WERI-Rb-1 (cell line): ENCODE data around the gene B4GALT5.

Experiments
- DNase-seq: peaks from one replicate; pipeline ENCODE4 v3.0.0-alpha.2; 2020
- H3K27ac ChIP-seq: fragments of 250-450 bp; sonication (Bioruptor Pico); 2 replicates; pipeline ENCODE4 v1.5.1; 2020; ENCODE audit warnings: mild to moderate bottlenecking, moderate library complexity
- H3K27me3 ChIP-seq: fragments of 250-450 bp; sonication (Bioruptor Pico); 2 replicates; pipeline ENCODE4 v1.5.1; 2021; ENCODE audit warnings: mild to moderate bottlenecking, low read depth, moderate library complexity; ENCODE audit not compliant: insufficient read depth, severe bottlenecking
- H3K36me3 ChIP-seq: fragments of 250-450 bp; sonication (Bioruptor Pico); 2 replicates; pipeline ENCODE4 v1.5.1; 2020; ENCODE audit warnings: mild to moderate bottlenecking, moderate library complexity
- H3K4me3 ChIP-seq: 2 replicates; pipeline ENCODE4 v1.5.1; 2011; ENCODE audit warnings: low read depth, mild to moderate bottlenecking, control low read depth, low read length
- H3K9me3 ChIP-seq: fragments of 250-450 bp; sonication (Bioruptor Pico); 2 replicates; pipeline ENCODE4 v1.5.1; 2021; ENCODE audit warnings: mild to moderate bottlenecking, moderate library complexity; ENCODE audit not compliant: severe bottlenecking
- TF ChIP-seq, protein P1 (sequence below): IDR thresholded peaks from 2 replicates; pipeline ENCODE4 v1.5.1; 2011; ENCODE audit warnings: low read depth, mild to moderate bottlenecking, control low read depth, inconsistent platforms, low read length

B4GALT5 gene

DNA sequence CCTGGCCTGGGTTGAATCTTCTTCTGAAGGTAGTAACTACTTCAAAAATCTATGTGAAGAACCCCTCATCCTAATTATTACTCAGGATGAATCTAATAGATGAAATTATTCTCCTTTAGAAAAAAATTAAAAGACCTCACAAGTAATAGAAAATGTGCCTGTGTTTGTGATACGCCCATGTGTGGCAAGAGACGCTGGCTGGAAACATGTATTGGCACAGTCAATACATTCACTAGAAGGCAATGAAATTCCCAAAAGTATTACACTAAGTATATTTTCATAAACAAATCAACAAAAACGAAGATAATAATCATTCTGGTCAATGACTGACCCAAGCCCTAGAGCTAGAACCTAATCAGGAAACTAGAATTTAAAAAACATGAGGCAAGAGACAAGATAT lies 64.0 kb downstream of the B4GALT5 start:
- no peak overlapping the region for H3K27ac ChIP-seq
- H3K9me3 ChIP-seq, result no peaks in the 10 kb centered on the region
- no peaks in the 10 kb centered on the region for H3K27me3 ChIP-seq
- no peak overlapping the region for H3K4me3 ChIP-seq
- no peak for DNase-seq
- TF ChIP-seq, protein P1, sequence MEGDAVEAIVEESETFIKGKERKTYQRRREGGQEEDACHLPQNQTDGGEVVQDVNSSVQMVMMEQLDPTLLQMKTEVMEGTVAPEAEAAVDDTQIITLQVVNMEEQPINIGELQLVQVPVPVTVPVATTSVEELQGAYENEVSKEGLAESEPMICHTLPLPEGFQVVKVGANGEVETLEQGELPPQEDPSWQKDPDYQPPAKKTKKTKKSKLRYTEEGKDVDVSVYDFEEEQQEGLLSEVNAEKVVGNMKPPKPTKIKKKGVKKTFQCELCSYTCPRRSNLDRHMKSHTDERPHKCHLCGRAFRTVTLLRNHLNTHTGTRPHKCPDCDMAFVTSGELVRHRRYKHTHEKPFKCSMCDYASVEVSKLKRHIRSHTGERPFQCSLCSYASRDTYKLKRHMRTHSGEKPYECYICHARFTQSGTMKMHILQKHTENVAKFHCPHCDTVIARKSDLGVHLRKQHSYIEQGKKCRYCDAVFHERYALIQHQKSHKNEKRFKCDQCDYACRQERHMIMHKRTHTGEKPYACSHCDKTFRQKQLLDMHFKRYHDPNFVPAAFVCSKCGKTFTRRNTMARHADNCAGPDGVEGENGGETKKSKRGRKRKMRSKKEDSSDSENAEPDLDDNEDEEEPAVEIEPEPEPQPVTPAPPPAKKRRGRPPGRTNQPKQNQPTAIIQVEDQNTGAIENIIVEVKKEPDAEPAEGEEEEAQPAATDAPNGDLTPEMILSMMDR, result no peak
- peaks cover 60% of the 10 kb centered on the region for H3K36me3 ChIP-seq

DNA sequence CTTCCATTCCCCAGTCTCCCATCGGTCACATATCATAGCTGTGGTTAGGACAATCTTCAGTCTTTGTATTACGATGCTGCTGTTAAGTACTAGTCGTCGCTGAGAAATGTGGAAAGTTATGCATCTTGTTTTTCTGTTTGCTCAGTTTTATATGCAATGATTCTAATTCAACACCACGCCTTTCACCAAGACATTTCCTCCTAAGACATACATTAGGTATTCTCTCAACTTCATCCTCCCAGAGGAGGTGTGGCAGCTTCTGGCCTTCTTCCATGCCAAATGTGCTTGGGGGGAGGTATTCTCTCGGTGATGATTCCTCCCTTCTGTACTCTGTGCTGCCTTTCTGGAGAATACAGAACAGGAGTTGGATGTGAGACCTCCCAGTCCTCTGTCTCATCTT lies 66.1 kb downstream of the B4GALT5 start:
- Histone ChIP-seq H3K27me3 (no peaks in the 10 kb centered on the region), H3K27ac (no peak overlapping the region), H3K36me3 (peaks cover 50% of the 10 kb centered on the region), H3K4me3 (no peak overlapping the region), H3K9me3 (no peaks in the 10 kb centered on the region)
- TF ChIP-seq, protein P1, result no peak
- DNase-seq, result no peak

DNA sequence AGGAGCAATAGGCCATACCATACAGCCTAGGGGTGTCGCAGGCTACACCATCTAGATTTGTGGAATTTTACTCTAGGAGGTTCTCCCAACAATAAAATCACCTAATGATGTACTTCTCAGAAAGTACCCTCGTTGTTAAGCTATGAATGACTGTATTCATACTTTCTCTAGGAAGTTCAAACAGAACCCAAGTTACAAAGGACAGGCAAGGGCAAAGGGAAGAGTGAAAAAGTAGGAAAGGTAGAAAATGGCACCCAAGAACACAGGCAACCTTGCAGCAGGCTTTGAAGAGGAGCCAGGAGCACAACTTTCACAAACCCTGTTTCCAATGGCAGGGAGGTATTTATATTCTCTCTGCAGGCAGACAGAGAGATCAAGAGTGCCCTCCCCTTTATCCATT lies 67.2 kb downstream of the B4GALT5 start:
- H3K27me3 ChIP-seq, result no peaks in the 10 kb centered on the region
- H3K9me3 ChIP-seq, result no peaks in the 10 kb centered on the region
- no peak overlapping the region for H3K4me3 ChIP-seq
- peaks cover 59% of the 10 kb centered on the region for H3K36me3 ChIP-seq
- H3K27ac ChIP-seq, result no peak overlapping the region
- TF ChIP-seq, protein P1, result no peak
- no peak for DNase-seq

DNA sequence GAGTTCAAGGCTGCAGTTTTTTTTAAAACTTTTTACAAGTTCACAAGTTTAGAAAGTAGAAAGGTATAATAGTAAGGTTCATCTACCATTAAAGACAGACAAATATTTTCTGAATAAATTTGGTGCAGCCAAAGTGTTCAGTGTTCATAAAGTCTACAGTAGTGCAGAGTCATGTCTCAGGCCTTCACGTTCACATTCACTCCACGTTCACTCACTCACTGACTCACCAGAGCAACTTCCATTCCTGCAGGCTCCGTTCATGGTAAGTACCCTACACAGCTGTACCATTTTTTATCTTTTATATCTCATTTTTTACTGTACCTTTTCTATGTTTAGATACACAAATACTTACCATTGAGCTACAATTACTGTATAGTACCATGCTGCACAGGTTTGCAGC lies 67.6 kb downstream of the B4GALT5 start:
- no peak overlapping the region for H3K27ac ChIP-seq
- H3K27me3 ChIP-seq, result no peaks in the 10 kb centered on the region
- H3K4me3 ChIP-seq, result no peak overlapping the region
- DNase-seq, result no peak
- H3K36me3 ChIP-seq, result peaks cover 63% of the 10 kb centered on the region
- H3K9me3 ChIP-seq, result no peaks in the 10 kb centered on the region
- TF ChIP-seq, protein P1, result no peak

DNA sequence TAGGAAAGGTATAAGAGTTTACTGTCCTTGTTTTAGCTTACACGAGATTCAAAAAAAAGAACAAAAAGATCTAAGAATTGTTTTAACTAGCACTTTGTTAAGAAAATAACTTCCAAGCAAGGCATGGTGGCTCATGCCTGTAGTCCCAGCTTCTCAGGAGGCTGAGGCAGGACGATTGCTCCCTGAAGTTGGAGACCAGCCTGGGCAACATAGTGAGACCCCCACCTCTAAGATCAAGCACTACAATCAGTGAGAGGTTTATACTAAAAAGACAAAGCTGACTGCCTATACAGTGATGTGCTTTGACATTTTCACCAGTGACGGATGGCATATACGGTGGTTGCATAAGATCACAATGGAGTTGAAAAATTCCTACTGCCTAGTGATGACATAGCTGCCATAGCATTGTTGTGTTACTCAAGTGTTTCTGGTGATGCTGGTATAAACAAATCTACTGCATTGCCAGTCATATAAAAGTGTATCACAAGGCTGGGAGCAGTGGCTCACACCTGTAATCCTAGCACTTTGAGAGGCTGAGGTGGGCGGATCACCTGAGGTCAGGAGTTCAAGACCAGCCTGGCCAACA lies 68.6 kb downstream of the B4GALT5 start:
- Histone ChIP-seq H3K27ac (no peak overlapping the region), H3K27me3 (no peaks in the 10 kb centered on the region), H3K9me3 (no peaks in the 10 kb centered on the region), H3K4me3 (no peak overlapping the region), H3K36me3 (peaks cover 73% of the 10 kb centered on the region)
- TF ChIP-seq, protein P1, result no peak
- no peak for DNase-seq

DNA sequence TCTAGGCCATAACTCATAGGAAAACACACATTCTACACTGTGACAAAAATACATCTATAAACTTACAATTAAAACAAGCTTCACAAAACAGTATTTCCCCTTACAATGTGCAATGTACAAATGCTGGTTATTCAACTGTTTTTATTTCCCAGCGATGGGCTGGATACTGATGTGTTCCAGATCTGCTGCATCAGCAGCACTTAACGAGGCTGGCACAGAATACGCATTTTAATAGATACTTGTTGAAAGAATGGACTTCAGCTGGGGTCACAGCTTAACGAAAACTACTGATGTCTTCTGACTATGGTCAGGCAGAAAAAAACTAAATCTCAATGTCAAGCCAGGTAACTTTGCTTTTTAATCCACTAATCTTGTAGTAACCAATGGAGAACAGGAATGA lies 70.9 kb downstream of the B4GALT5 start:
- no peak overlapping the region for H3K27ac ChIP-seq
- no peak overlapping the region for H3K4me3 ChIP-seq
- TF ChIP-seq, protein P1, result no peak
- H3K36me3 ChIP-seq, result peaks cover 78% of the 10 kb centered on the region
- H3K9me3 ChIP-seq, result no peaks in the 10 kb centered on the region
- no peak for DNase-seq
- no peaks in the 10 kb centered on the region for H3K27me3 ChIP-seq
